Fibroblast of lung (primary cell): Measurements from ENCODE around the gene SCYL1. TPM values are rescaled to one million over a fixed set of nuclear protein-coding genes. Genes with fewer than 3 reads are reported as not detected.

Experiments
- DNase-seq, 2 donors: peaks; one replicate each; pipeline versions ENCODE4 v3.0.0 to v3.0.0-alpha.2; 2010; ENCODE audit warnings: low read depth in 2 of 2
- H2AFZ ChIP-seq: 2 replicates; pipeline ENCODE4 v1.5.1; 2012; ENCODE audit warnings: low read length, control low read depth, inconsistent platforms
- H3K27ac ChIP-seq: 2 replicates; pipeline ENCODE4 v1.5.1; 2011; ENCODE audit warnings: low read length, control low read depth; ENCODE audit not compliant: insufficient read depth
- H3K27me3 ChIP-seq: 2 replicates; pipeline ENCODE4 v1.5.1; 2011; ENCODE audit warnings: mild to moderate bottlenecking, low read length; ENCODE audit not compliant: control insufficient read depth, insufficient read depth
- H3K36me3 ChIP-seq: 2 replicates; pipeline ENCODE4 v1.5.1; 2011; ENCODE audit warnings: low read length; ENCODE audit not compliant: control insufficient read depth, insufficient read depth
- H3K4me1 ChIP-seq: 2 replicates; pipeline ENCODE4 v1.5.1; 2011; ENCODE audit warnings: low read length; ENCODE audit not compliant: control insufficient read depth, insufficient read depth; ENCODE audit errors: extremely low read depth
- H3K4me2 ChIP-seq: 2 replicates; pipeline ENCODE4 v1.5.1; 2011; ENCODE audit warnings: low read length, control low read depth; ENCODE audit not compliant: insufficient read depth; ENCODE audit errors: extremely low read depth
- H3K4me3 ChIP-seq, 4 experiments: fragments of 200-600 bp in 1 of 4; sonication (generic) in 1 of 4; replicated peaks in 1 of 4; 2 replicates each; pipeline ENCODE4 v1.5.1; 2011 to 2016; ENCODE audit warnings: low read length in 4 of 4, low read depth in 3 of 4, mild to moderate bottlenecking in 3 of 4, control low read depth in 2 of 4, inconsistent platforms in 1 of 4, mixed read lengths in 1 of 4; ENCODE audit not compliant: insufficient read depth in 1 of 4; ENCODE audit errors: control extremely low read depth in 1 of 4
- H3K79me2 ChIP-seq: 2 replicates; pipeline ENCODE4 v1.5.1; 2012; ENCODE audit warnings: mild to moderate bottlenecking, low read length, inconsistent platforms; ENCODE audit not compliant: control insufficient read depth, insufficient read depth
- H3K9ac ChIP-seq: 2 replicates; pipeline ENCODE4 v1.5.1; 2011; ENCODE audit warnings: mild to moderate bottlenecking, low read length, control low read depth; ENCODE audit not compliant: insufficient read depth
- H3K9me3 ChIP-seq: 2 replicates; pipeline ENCODE4 v1.5.1; 2012; ENCODE audit warnings: low read depth, low read length; ENCODE audit not compliant: control insufficient read depth, insufficient read depth
- H4K20me1 ChIP-seq: 2 replicates; pipeline ENCODE4 v1.5.1; 2011; ENCODE audit warnings: low read length; ENCODE audit not compliant: control insufficient read depth, insufficient read depth; ENCODE audit errors: extremely low read depth
- EZH2 ChIP-seq: IDR thresholded peaks from 2 replicates; pipeline ENCODE4 v1.5.1; 2012; ENCODE audit warnings: low read length, control low read depth, mild to moderate bottlenecking; ENCODE audit errors: missing control alignments
- polyA plus RNA-seq, 2 donors: library from polyadenylated mRNA; depleted of rRNA in 1 of 2; stranded (reverse) in 1 of 2; unstranded in 1 of 2; fragments of >200 nt; gene quantifications; 2 replicates each; pipeline ENCODE4 v1.2.1, GENCODE V29; 2011 to 2012; ENCODE audit warnings: missing spikeins in 1 of 2
- total RNA-seq: library from RNA; depleted of rRNA; stranded (reverse); fragments of >200 nt; gene quantifications from 2 replicates; pipeline ENCODE4 v1.2.1, GENCODE V29; 2014
- TF ChIP-seq, protein P1 (sequence below), 2 donors: IDR thresholded peaks in 1 of 2; conservative IDR thresholded peaks in 1 of 2; 1 replicate in 1 of 2; 2 replicates in 1 of 2; pipeline ENCODE4 v1.5.1; 2011 to 2012; ENCODE audit warnings: low read length in 2 of 2, control low read depth in 1 of 2, inconsistent platforms in 1 of 2, low read depth in 1 of 2, mild to moderate bottlenecking in 1 of 2

The SCYL1 gene
- total and polyA plus RNA-seq, 2 donors (not counting 1 experiment from before 2014, with no cell fraction given): 58.2 to 84.6 TPM

DNA sequence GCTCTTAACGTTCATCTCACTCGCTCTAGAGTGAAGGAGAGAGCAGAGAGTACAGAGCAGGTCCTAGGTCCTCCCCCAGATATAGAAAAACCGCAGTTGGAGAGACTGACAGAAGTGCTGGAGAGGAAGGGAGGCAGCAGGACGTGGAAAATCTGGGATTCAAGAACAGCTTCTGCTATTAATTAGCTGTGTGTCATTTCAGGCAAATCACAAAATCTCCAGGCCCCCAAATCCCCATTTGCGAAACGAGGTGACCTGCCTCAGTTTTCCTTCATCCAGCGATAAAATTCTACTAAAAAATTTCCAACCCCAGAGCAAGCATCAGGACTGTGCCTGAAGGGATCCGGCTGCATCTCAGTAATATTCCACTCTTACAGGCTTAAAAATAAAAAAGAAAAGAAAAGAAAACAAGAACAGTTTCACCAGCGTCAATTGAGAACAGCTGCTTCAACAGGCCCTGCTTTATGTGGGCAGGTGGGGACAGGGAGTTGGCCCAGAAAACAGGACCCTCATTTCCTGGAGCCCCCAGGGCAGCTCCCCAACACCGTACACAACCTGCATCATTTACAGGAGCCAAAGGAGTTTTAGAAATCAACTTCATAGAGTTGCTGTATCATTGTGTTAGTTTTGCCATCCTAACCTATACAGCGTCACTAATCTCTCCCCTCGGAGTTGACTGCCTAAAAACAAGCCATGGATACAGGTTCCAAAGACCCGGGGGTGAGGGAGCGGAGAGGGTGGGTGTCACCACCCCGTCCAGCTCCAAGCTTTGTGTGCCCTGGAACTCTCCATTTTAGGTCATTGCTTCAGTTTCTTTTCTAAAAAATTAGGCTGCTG, 28.4 kb upstream of the SCYL1 start:
- H4K20me1 ChIP-seq: no peaks in the 10 kb centered on the region
- peaks cover 4% of the 10 kb centered on the region for H3K36me3 ChIP-seq
- no peaks in the 10 kb centered on the region for H3K27me3 ChIP-seq
- peak overlapping the region; percentile 42 to 62 (median 50) for H3K4me3 ChIP-seq
- peaks cover 67% of the 10 kb centered on the region for H3K79me2 ChIP-seq
- peak overlapping the region; percentile 98 for H3K4me2 ChIP-seq
- TF ChIP-seq, protein P1, sequence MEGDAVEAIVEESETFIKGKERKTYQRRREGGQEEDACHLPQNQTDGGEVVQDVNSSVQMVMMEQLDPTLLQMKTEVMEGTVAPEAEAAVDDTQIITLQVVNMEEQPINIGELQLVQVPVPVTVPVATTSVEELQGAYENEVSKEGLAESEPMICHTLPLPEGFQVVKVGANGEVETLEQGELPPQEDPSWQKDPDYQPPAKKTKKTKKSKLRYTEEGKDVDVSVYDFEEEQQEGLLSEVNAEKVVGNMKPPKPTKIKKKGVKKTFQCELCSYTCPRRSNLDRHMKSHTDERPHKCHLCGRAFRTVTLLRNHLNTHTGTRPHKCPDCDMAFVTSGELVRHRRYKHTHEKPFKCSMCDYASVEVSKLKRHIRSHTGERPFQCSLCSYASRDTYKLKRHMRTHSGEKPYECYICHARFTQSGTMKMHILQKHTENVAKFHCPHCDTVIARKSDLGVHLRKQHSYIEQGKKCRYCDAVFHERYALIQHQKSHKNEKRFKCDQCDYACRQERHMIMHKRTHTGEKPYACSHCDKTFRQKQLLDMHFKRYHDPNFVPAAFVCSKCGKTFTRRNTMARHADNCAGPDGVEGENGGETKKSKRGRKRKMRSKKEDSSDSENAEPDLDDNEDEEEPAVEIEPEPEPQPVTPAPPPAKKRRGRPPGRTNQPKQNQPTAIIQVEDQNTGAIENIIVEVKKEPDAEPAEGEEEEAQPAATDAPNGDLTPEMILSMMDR (conservative IDR thresholded peaks at IDR 0.05 in 1 of 2, IDR thresholded peaks at IDR 0.05 in 1 of 2; ENCODE audit: low read depth in 1 of 2, low read length in 2 of 2): no peak
- TF ChIP-seq EZH2: no peak
- no peaks in the 10 kb centered on the region for H3K9me3 ChIP-seq
- peaks cover 36% of the 10 kb centered on the region for H3K4me1 ChIP-seq
- H3K27ac ChIP-seq: peak overlapping the region; percentile 100
- DNase-seq: peak; percentile 47 to 48
- H3K9ac ChIP-seq: peak overlapping the region; percentile 79
- no peak overlapping the region for H2AFZ ChIP-seq

DNA sequence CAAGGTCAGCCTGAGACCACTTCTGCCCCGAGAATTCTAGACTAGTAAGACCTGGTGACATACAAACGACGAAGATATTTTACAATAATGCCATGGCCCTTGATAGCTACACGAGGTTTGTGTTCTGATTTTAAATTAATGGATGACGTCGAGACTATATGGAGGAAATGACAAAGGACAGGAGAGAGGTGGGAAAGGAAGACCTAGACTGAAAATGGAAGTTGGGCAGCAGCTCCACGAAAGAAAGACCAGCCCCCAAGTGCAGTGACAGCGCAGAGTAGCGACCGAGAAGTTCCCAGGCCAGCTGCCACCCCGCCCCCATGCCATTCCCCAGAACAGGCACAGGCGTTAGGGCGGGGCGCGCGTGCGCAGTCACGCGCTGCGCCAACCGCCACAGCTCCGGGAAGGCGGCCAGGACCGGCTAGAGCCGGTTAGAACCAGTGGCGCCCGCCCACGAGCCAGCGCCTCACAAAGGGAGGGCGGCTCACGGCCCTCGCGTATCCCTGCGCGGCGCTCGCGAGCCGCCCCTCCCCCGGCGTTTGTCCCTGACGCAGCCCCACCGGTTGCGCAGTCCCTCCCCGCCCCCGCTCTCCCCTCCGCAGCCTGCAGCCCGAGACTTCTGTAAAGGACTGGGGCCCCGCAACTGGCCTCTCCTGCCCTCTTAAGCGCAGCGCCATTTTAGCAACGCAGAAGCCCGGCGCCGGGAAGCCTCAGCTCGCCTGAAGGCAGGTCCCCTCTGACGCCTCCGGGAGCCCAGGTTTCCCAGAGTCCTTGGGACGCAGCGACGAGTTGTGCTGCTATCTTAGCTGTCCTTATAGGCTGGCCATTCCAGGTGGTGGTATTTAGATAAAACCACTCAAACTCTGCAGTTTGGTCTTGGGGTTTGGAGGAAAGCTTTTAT, 27.5 kb upstream of the SCYL1 start:
- no peaks in the 10 kb centered on the region for H4K20me1 ChIP-seq
- H3K79me2 ChIP-seq: peaks cover 74% of the 10 kb centered on the region
- peak overlapping the region; percentile 98 for H3K4me2 ChIP-seq

More for the DNA sequence above, 27.5 kb upstream of the SCYL1 start:
- peak overlapping the region; percentile 88 for H3K9ac ChIP-seq
- TF ChIP-seq, protein P1 (conservative IDR thresholded peaks at IDR 0.05 in 1 of 2, IDR thresholded peaks at IDR 0.05 in 1 of 2; ENCODE audit: low read depth in 1 of 2, low read length in 2 of 2): no peak
- TF ChIP-seq EZH2: no peak
- H3K9me3 ChIP-seq: no peaks in the 10 kb centered on the region
- H2AFZ ChIP-seq: no peak overlapping the region
- peak overlapping the region; percentile 100 for H3K27ac ChIP-seq
- peaks cover 4% of the 10 kb centered on the region for H3K36me3 ChIP-seq
- DNase-seq: peak; percentile 98 to 99
- peak overlapping the region; percentile 72 to 98 (median 76) for H3K4me3 ChIP-seq
- H3K4me1 ChIP-seq: peaks cover 27% of the 10 kb centered on the region
- H3K27me3 ChIP-seq: no peaks in the 10 kb centered on the region
